Neural cell (in vitro differentiated cells): ENCODE measurements around the gene MARK2. TPM values are rescaled to one million over a fixed set of nuclear protein-coding genes. Genes with fewer than 3 reads are reported as not detected.

Source experiments
- H2AFZ ChIP-seq: fragments of 200-600, 300-800 bp; sonication (generic), shearing (Covaris generic); 2 replicates; pipeline ENCODE4 v1.6.0; 2014; ENCODE audit warnings: low read depth, mild to moderate bottlenecking, antibody characterized with exemption, low read length, moderate library complexity
- H3F3A ChIP-seq: fragments of 200-600 bp; shearing (Covaris generic); 2 replicates; pipeline ENCODE4 v1.6.1; 2016; ENCODE audit warnings: mild to moderate bottlenecking, moderate library complexity, mixed read lengths, antibody characterized with exemption, low read length; ENCODE audit not compliant: insufficient read depth, poor library complexity, severe bottlenecking
- H3K27ac ChIP-seq: fragments of 200-600, 300-800 bp; sonication (generic), shearing (Covaris generic); 2 replicates; pipeline ENCODE4 v1.5.1; 2014; ENCODE audit warnings: mild to moderate bottlenecking, low read length, moderate library complexity
- H3K27me3 ChIP-seq: fragments of 300-800, 200-600 bp; sonication (generic), shearing (Covaris generic); 2 replicates; pipeline ENCODE4 v1.6.0; 2014; ENCODE audit warnings: mild to moderate bottlenecking, low read depth, low read length, moderate library complexity; ENCODE audit not compliant: insufficient read depth
- H3K36me3 ChIP-seq: fragments of 300-800, 200-600 bp; sonication (generic), shearing (Covaris generic); 2 replicates; pipeline ENCODE4 v1.5.1; 2014; ENCODE audit warnings: mild to moderate bottlenecking, antibody characterized with exemption, low read length, moderate library complexity; ENCODE audit not compliant: insufficient read depth
- H3K4me2 ChIP-seq: fragments of 300-800, 200-600 bp; sonication (generic), shearing (Covaris generic); 2 replicates; pipeline ENCODE4 v1.6.0; 2014; ENCODE audit warnings: mild to moderate bottlenecking, low read length
- H3K4me3 ChIP-seq: fragments of 300-800, 200-600 bp; sonication (generic), shearing (Covaris generic); 2 replicates; pipeline ENCODE4 v1.5.1; 2014; ENCODE audit warnings: mild to moderate bottlenecking, low read length, moderate library complexity
- H3K79me2 ChIP-seq: fragments of 200-600 bp; shearing (Covaris generic); replicated peaks from 2 replicates; pipeline ENCODE4 v1.6.0; 2014; ENCODE audit warnings: mild to moderate bottlenecking, low read length, moderate library complexity; ENCODE audit not compliant: insufficient read depth
- H3K9ac ChIP-seq: fragments of 300-800, 200-600 bp; sonication (generic), shearing (Covaris generic); 2 replicates; pipeline ENCODE4 v1.6.1; 2016; ENCODE audit warnings: mild to moderate bottlenecking, low read length, mixed read lengths
- H3K9me2 ChIP-seq: fragments of 200-600 bp; shearing (Covaris generic); 2 replicates; pipeline ENCODE4 v1.6.1; 2016; ENCODE audit warnings: mild to moderate bottlenecking, low read length, mixed read lengths; ENCODE audit not compliant: insufficient read depth
- H3K9me3 ChIP-seq: fragments of 200-600, 300-800 bp; sonication (generic), shearing (Covaris generic); 2 replicates; pipeline ENCODE4 v1.6.1; 2016; ENCODE audit warnings: mild to moderate bottlenecking, mixed run types, low read length, moderate library complexity, mixed read lengths
- H4K20me1 ChIP-seq: fragments of 200-600 bp; shearing (Covaris generic); 2 replicates; pipeline ENCODE4 v1.6.1; 2016; ENCODE audit warnings: mild to moderate bottlenecking, mixed run types; ENCODE audit not compliant: insufficient read depth
- EP300 ChIP-seq: fragments of 450-650 bp; conservative IDR thresholded peaks from 2 replicates; pipeline ENCODE4 v1.6.1; 2014; ENCODE audit warnings: antibody characterized with exemption, mild to moderate bottlenecking, moderate library complexity; ENCODE audit not compliant: poor library complexity, severe bottlenecking
- EZH2 ChIP-seq: fragments of 200-600, 300-800 bp; shearing (Covaris generic), sonication (generic); IDR thresholded peaks from 2 replicates; pipeline ENCODE4 v1.6.1; 2014; ENCODE audit warnings: antibody characterized with exemption, low read length, borderline replicate concordance, mild to moderate bottlenecking; ENCODE audit not compliant: insufficient read depth, poor library complexity, severe bottlenecking
- MXI1 ChIP-seq: fragments of 450-650 bp; conservative IDR thresholded peaks from 2 replicates; pipeline ENCODE4 v1.6.1; 2014; ENCODE audit warnings: antibody characterized with exemption, mild to moderate bottlenecking; ENCODE audit not compliant: poor library complexity, severe bottlenecking
- POLR2AphosphoS5 ChIP-seq: IDR thresholded peaks from 2 replicates; pipeline ENCODE4 v1.6.1; 2012
- RAD21 ChIP-seq: fragments of 450-650 bp; conservative IDR thresholded peaks from 2 replicates; pipeline ENCODE4 v1.6.1; 2014; ENCODE audit warnings: antibody characterized with exemption, mild to moderate bottlenecking, moderate library complexity
- SMC3 ChIP-seq: fragments of 450-650 bp; conservative IDR thresholded peaks from 2 replicates; pipeline ENCODE4 v1.6.1; 2014; ENCODE audit warnings: antibody characterized with exemption, mild to moderate bottlenecking, moderate library complexity; ENCODE audit not compliant: poor library complexity
- TAF1 ChIP-seq: IDR thresholded peaks from 2 replicates; pipeline ENCODE4 v1.6.1; 2012; ENCODE audit warnings: low read depth
- polyA plus RNA-seq: library from polyadenylated mRNA; depleted of rRNA; stranded (reverse); fragments of >200 nt; gene quantifications from 2 replicates; pipeline ENCODE4 v1.2.3, GENCODE V29; 2014
- TF ChIP-seq, protein P1 (sequence below): IDR thresholded peaks from 2 replicates; pipeline ENCODE4 v1.6.1; 2012; ENCODE audit warnings: borderline replicate concordance
- TF ChIP-seq, protein P2 (sequence below): fragments of 450-650 bp; IDR thresholded peaks from 2 replicates; pipeline ENCODE4 v1.5.1; 2014; ENCODE audit warnings: antibody characterized with exemption, mild to moderate bottlenecking, moderate library complexity; ENCODE audit not compliant: poor library complexity, severe bottlenecking

Gene MARK2
- polyA plus RNA-seq, 1 donor from 2014 or later: 11.3 TPM

DNA sequence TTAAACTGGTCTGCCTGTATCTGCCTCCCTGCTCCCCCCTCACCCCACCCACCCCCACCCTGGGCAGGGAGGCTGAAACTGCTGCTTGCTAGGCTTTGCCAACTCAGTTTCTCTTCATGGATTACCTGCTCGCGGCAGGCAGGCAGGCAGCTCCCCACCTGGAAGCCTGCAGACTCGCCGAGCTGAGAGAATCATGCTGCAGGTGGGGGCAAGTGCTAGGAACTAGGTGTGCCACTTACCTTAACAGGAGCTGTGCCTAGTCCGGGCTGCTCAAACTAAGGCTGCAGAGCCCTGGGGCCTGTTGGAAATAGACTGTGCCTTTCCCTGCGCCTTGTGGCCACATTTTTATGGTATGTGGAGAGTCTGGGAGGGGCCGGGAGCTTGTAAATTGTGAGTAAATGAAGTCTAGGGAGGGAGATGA, 30.3 kb downstream of the MARK2 start:
- Histone ChIP-seq H4K20me1 (no peaks in the 10 kb centered on the region), H3K9me2 (no peaks in the 10 kb centered on the region), H3F3A (no peaks in the 10 kb centered on the region), H3K9ac (no peak overlapping the region), H3K4me2 (no peak overlapping the region), H3K9me3 (no peaks in the 10 kb centered on the region), H3K27me3 (no peaks in the 10 kb centered on the region), H3K27ac (no peak overlapping the region), H3K79me2 (peaks cover 19% of the 10 kb centered on the region), H3K4me3 (no peak overlapping the region), H3K36me3 (no peaks in the 10 kb centered on the region), H2AFZ (no peak overlapping the region)
- TF ChIP-seq, protein P1, sequence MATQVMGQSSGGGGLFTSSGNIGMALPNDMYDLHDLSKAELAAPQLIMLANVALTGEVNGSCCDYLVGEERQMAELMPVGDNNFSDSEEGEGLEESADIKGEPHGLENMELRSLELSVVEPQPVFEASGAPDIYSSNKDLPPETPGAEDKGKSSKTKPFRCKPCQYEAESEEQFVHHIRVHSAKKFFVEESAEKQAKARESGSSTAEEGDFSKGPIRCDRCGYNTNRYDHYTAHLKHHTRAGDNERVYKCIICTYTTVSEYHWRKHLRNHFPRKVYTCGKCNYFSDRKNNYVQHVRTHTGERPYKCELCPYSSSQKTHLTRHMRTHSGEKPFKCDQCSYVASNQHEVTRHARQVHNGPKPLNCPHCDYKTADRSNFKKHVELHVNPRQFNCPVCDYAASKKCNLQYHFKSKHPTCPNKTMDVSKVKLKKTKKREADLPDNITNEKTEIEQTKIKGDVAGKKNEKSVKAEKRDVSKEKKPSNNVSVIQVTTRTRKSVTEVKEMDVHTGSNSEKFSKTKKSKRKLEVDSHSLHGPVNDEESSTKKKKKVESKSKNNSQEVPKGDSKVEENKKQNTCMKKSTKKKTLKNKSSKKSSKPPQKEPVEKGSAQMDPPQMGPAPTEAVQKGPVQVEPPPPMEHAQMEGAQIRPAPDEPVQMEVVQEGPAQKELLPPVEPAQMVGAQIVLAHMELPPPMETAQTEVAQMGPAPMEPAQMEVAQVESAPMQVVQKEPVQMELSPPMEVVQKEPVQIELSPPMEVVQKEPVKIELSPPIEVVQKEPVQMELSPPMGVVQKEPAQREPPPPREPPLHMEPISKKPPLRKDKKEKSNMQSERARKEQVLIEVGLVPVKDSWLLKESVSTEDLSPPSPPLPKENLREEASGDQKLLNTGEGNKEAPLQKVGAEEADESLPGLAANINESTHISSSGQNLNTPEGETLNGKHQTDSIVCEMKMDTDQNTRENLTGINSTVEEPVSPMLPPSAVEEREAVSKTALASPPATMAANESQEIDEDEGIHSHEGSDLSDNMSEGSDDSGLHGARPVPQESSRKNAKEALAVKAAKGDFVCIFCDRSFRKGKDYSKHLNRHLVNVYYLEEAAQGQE: no peak
- TF ChIP-seq MXI1 (no peak), SMC3 (no peak), EZH2 (no peak), POLR2AphosphoS5 (no peak), EP300 (no peak), RAD21 (no peak), TAF1 (no peak)
- TF ChIP-seq, protein P2, sequence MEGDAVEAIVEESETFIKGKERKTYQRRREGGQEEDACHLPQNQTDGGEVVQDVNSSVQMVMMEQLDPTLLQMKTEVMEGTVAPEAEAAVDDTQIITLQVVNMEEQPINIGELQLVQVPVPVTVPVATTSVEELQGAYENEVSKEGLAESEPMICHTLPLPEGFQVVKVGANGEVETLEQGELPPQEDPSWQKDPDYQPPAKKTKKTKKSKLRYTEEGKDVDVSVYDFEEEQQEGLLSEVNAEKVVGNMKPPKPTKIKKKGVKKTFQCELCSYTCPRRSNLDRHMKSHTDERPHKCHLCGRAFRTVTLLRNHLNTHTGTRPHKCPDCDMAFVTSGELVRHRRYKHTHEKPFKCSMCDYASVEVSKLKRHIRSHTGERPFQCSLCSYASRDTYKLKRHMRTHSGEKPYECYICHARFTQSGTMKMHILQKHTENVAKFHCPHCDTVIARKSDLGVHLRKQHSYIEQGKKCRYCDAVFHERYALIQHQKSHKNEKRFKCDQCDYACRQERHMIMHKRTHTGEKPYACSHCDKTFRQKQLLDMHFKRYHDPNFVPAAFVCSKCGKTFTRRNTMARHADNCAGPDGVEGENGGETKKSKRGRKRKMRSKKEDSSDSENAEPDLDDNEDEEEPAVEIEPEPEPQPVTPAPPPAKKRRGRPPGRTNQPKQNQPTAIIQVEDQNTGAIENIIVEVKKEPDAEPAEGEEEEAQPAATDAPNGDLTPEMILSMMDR: no peak

DNA sequence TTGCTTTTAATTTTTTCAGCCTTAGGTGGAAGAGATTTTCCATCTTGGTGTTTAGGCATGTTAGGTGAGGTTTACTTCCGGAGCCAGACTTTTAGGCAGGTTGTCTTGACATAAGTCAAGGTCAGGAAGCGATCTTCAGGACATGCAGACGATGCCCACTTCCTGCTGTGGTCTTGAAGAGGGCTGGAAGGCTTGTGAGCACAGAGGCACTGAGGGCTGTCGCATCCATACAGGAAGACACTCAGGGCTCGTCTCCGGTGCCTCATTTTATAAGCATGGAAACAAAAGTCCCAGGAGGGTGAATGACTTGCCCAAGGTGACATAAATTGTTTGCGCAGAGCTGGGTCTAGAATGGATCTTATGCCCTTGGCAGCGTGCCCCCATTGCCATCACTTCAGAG, 30.8 kb downstream of the MARK2 start:
- Histone ChIP-seq H3K9me3 (no peaks in the 10 kb centered on the region), H4K20me1 (no peaks in the 10 kb centered on the region), H3K36me3 (no peaks in the 10 kb centered on the region), H3F3A (no peaks in the 10 kb centered on the region), H3K4me3 (no peak overlapping the region), H3K27ac (no peak overlapping the region), H2AFZ (no peak overlapping the region), H3K9ac (no peak overlapping the region), H3K9me2 (no peaks in the 10 kb centered on the region), H3K27me3 (no peaks in the 10 kb centered on the region), H3K4me2 (no peak overlapping the region), H3K79me2 (peaks cover 19% of the 10 kb centered on the region)
- TF ChIP-seq EP300 (no peak), RAD21 (no peak), SMC3 (no peak), TAF1 (no peak), EZH2 (no peak), POLR2AphosphoS5 (no peak), MXI1 (no peak)
- TF ChIP-seq, protein P2: no peak
- TF ChIP-seq, protein P1: no peak
